GM21576 (cell line): ENCODE data around the gene CERS5.

Experiments used
- ATAC-seq: cut with Tn5 transposase; IDR thresholded peaks from one replicate; pipeline ENCODE4 v1.9.1; 2021; ENCODE audit warnings: mild to moderate bottlenecking, moderate library complexity; ENCODE audit not compliant: unreplicated experiment

Gene CERS5

GRCh38 chr12:50167049-50167828, at the start of gene CERS5:
Gene CERS5 (minus strand): TSS chr12:50167369. CDS start chr12:50167297, 72 bp downstream.
- peak; percentile 97 for ATAC-seq

GRCh38 chr12:50215033-50215432, 47.9 kb upstream of the CERS5 start:
- no peak for ATAC-seq

GRCh38 chr12:50214018-50214417, 46.8 kb upstream of the CERS5 start:
- ATAC-seq, result no peak

GRCh38 chr12:50213439-50213838, 46.3 kb upstream of the CERS5 start:
- no peak for ATAC-seq

- ATAC-seq, result no peak
Observed at GRCh38 chr12:50212071-50212467, 44.9 kb upstream of the CERS5 start.

- no peak for ATAC-seq
Observed at GRCh38 chr12:50211392-50212070, 44.4 kb upstream of the CERS5 start.

GRCh38 chr12:50207424-50207823, 40.3 kb upstream of the CERS5 start:
- no peak for ATAC-seq

GRCh38 chr12:50205648-50206047, 38.5 kb upstream of the CERS5 start:
- no peak for ATAC-seq

- no peak for ATAC-seq
Observed at GRCh38 chr12:50203691-50204090, 36.5 kb upstream of the CERS5 start.

GRCh38 chr12:50201987-50202521, 34.9 kb upstream of the CERS5 start:
- no peak for ATAC-seq

GRCh38 chr12:50200552-50201273, 33.5 kb upstream of the CERS5 start:
- ATAC-seq, result no peak

GRCh38 chr12:50198829-50199228, 31.7 kb upstream of the CERS5 start:
- ATAC-seq, result no peak

- ATAC-seq, result no peak
Observed at GRCh38 chr12:50197297-50197727, 30.1 kb upstream of the CERS5 start.

GRCh38 chr12:50196537-50196936, 29.4 kb upstream of the CERS5 start:
- no peak for ATAC-seq

- no peak for ATAC-seq
Observed at GRCh38 chr12:50195832-50196231, 28.7 kb upstream of the CERS5 start.

GRCh38 chr12:50192908-50193307, 25.7 kb upstream of the CERS5 start:
- no peak for ATAC-seq

GRCh38 chr12:50192236-50192635, 25.1 kb upstream of the CERS5 start:
- ATAC-seq, result no peak

GRCh38 chr12:50190859-50191258, 23.7 kb upstream of the CERS5 start:
- no peak for ATAC-seq

- no peak for ATAC-seq
Observed at GRCh38 chr12:50188875-50189575, 21.9 kb upstream of the CERS5 start.

- no peak for ATAC-seq
Observed at GRCh38 chr12:50188241-50188781, 21.1 kb upstream of the CERS5 start.
